Stimulated activated naive B cell treated with anti-CD40 and anti-IgM and Interleukin-4, amounts not matched to agents 10 μg/mL and 1 μg/mL and 100 μg/mL, for 72 hours (primary cell): ENCODE measurements around the gene LBR.

Experiments
- ATAC-seq, 2 donors: fragments of 150-1000 bp; cut with Tn5 transposase; replicated peaks; 2 replicates each; pipeline ENCODE4 v1.10.0; 2021; ENCODE audit warnings: moderate library complexity in 1 of 2
- DNase-seq: peaks from one replicate; pipeline ENCODE4 v3.0.0; 2021
- H3K27ac Mint-ChIP-seq: one replicate; pipeline ENCODE4 v1.8.0; 2022; ENCODE audit warnings: mild to moderate bottlenecking, mixed read lengths
- H3K27me3 Mint-ChIP-seq, 2 donors: one replicate each; pipeline ENCODE4 v1.8.0; 2022; ENCODE audit warnings: mixed read lengths in 2 of 2
- H3K36me3 Mint-ChIP-seq, 2 donors: one replicate each; pipeline ENCODE4 v1.8.0; 2022; ENCODE audit warnings: mixed read lengths in 2 of 2, mild to moderate bottlenecking in 1 of 2
- H3K4me1 Mint-ChIP-seq, 2 donors: one replicate each; pipeline ENCODE4 v1.8.0; 2022; ENCODE audit warnings: mixed read lengths in 2 of 2, mild to moderate bottlenecking in 1 of 2
- H3K4me3 Mint-ChIP-seq, 2 donors: one replicate each; pipeline ENCODE4 v1.8.0; 2022; ENCODE audit warnings: mild to moderate bottlenecking in 2 of 2, mixed read lengths in 2 of 2, moderate library complexity in 1 of 2
- H3K9me3 Mint-ChIP-seq, 2 donors: one replicate each; pipeline ENCODE4 v1.8.0; 2022; ENCODE audit warnings: mixed read lengths in 2 of 2, mild to moderate bottlenecking in 1 of 2

LBR gene

DNA sequence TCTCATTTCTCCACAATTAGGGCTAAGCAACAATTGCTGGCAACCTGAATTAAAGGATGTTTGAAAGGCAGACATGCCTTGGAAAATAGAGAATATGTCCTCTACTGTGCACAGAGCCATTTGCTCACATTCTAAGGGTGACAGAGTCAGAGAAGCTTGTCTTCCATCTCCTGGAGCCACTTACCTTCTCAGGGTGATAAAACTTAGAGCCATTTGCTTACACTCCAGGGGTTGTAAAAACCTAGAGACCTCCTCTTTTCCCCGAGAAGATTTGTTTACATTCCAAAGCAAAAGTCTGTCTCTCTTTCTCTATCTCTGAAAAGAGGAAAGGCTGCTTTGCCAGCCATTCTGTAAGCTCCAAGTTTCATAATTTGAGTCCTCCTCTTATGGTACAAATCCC is 61.3 kb downstream of the LBR start:
- Mint-ChIP-seq H3K9me3 (no peaks in the 10 kb centered on the region), H3K27me3 (no peaks in the 10 kb centered on the region), H3K27ac (no peak overlapping the region), H3K36me3 (no peaks in the 10 kb centered on the region), H3K4me3 (no peak overlapping the region), H3K4me1 (peaks cover 0 to 2% of the 10 kb centered on the region in 2 donors)
- DNase-seq (no peak), ATAC-seq (no peak)

DNA sequence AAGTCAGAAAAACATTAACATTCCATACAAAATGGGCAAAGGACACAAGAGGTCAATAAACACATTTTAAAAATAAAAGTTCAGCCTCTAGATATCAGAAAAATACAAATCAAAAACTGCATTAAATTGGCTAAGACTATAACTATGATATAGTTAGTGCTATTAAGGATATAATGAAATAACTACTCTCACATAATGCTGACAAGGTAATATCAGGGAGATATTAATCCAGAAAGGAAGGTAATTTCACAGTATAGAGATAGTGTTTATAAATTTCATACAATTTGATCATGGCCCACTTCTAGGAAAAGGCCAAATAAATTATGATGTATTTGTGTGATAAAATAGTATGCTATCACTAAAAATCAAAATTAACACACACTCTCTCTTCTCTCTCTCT is 61.8 kb downstream of the LBR start:
- ATAC-seq = no peak
- DNase-seq = no peak
- Mint-ChIP-seq H3K27ac (no peak overlapping the region), H3K4me3 (no peak overlapping the region), H3K9me3 (no peaks in the 10 kb centered on the region), H3K36me3 (no peaks in the 10 kb centered on the region), H3K4me1 (peaks cover 0 to 2% of the 10 kb centered on the region in 2 donors), H3K27me3 (no peaks in the 10 kb centered on the region)

DNA sequence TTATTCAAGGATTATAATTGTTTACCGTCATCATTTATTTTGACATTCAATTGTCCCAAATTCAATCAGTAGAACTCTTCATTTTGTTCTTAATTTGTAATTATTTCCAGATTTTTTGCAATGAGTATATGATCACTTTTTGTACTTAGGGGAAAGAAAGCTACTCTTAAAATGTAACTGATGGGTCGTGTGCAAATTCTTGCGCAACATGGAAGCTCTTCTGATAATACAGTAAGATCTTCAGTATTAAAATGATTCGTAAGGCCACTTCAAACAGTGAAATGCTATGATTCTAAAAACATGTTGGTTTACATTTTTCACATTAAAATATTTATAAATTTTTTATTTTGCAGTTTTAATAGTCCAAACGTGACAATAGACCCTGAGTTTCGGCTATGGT is 63.4 kb downstream of the LBR start:
- H3K9me3 Mint-ChIP-seq = no peaks in the 10 kb centered on the region
- DNase-seq (no peak), ATAC-seq (no peak)
- no peaks in the 10 kb centered on the region for H3K36me3 Mint-ChIP-seq
- no peak overlapping the region for H3K4me3 Mint-ChIP-seq
- H3K4me1 Mint-ChIP-seq = peaks cover 0 to 2% of the 10 kb centered on the region in 2 donors
- H3K27ac Mint-ChIP-seq = no peak overlapping the region
- peaks cover 0 to 4% of the 10 kb centered on the region in 2 donors for H3K27me3 Mint-ChIP-seq

DNA sequence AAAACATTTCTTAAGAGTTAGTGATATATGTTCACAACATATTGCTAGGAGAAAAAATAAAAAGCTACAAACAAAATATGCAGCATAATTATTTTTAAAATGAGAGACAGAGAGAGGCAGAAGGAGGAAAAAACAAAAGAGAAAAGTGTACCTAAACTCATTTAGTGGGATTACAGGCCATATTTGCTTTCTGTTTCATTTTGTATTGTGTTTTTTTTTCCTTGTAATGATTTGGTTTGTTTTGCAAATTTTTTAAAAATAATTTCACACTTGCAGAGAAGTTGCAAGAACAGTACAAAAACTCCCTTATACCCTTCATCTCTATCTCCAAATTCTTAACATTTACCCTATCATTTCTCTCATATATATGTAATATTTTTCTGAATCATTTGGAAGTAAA is 65.0 kb downstream of the LBR start:
- Mint-ChIP-seq H3K9me3 (no peaks in the 10 kb centered on the region), H3K36me3 (no peaks in the 10 kb centered on the region)
- ATAC-seq = no peak

DNA sequence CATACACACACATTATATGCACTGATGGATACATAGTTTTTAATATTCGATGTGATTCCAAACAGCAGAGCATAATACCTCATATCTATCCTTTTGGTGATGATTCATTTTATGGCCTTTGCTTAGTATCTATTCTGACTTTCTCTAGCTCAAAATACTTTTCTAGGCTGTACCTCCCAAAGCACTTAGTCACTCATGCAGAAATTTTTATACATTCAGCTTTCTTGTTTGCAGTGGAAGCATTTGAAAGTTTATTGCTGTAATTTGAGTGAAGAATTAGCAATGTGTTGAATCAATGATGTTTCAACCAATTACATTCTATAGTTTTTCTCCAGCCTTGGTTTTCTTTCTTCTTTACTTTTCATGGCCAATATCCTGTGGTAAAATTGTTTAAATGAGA is 66.7 kb downstream of the LBR start:
- Mint-ChIP-seq H3K4me3 (no peak overlapping the region), H3K4me1 (peaks cover 0 to 2% of the 10 kb centered on the region in 2 donors), H3K27me3 (peaks cover 0 to 4% of the 10 kb centered on the region in 2 donors), H3K36me3 (no peaks in the 10 kb centered on the region), H3K27ac (no peak overlapping the region), H3K9me3 (no peaks in the 10 kb centered on the region)
- no peak for DNase-seq
- ATAC-seq = no peak

More for the DNA sequence above, 65.0 kb downstream of the LBR start:
- no peak overlapping the region for H3K27ac Mint-ChIP-seq
- H3K27me3 Mint-ChIP-seq = peaks cover 0 to 4% of the 10 kb centered on the region in 2 donors
- DNase-seq = no peak
- peaks cover 0 to 2% of the 10 kb centered on the region in 2 donors for H3K4me1 Mint-ChIP-seq
- H3K4me3 Mint-ChIP-seq = no peak overlapping the region

DNA sequence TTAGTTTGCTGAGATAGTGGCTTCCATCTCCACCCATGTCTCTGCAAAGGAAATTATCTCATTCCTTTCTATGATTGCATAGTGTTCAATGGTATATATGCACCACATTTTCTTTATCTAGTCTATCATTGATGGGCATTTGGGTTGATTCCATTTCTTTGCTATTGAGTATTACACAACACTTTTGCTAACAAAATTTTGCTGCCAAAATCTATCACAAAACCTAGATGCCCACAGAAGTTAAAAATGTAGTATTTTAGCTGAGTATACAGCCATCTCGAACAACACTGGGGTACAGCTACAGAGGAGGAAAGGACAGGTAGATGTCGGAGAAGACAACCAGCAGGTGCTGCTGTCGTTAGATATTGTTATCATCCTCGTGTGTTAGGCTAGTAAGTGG is 67.7 kb downstream of the LBR start:
- no peak overlapping the region for H3K4me3 Mint-ChIP-seq
- no peaks in the 10 kb centered on the region for H3K36me3 Mint-ChIP-seq
- peaks cover 0 to 2% of the 10 kb centered on the region in 2 donors for H3K4me1 Mint-ChIP-seq
- no peaks in the 10 kb centered on the region for H3K9me3 Mint-ChIP-seq
- peaks cover 0 to 4% of the 10 kb centered on the region in 2 donors for H3K27me3 Mint-ChIP-seq
- DNase-seq (no peak), ATAC-seq (no peak)
- H3K27ac Mint-ChIP-seq = no peak overlapping the region

DNA sequence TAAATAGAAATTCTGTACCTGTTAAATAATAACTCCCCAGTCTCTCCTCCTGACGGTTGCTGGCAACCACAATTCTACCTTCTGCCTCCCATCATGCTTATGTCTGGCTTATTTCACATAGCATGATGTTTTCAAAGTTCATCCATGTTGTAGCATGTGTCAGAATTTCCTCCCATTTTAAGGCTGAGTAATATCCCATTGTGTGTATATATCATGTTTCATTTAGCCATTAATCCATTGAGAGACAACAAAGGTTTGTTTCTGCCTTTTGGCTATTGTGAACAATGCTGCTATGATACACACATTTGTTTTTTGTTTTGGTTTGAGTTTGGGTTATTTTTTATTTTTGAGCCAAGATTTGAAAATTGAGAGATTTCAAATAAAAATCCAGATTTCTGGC is 72.0 kb downstream of the LBR start:
- no peak for ATAC-seq
- Mint-ChIP-seq H3K27me3 (peaks cover 0 to 4% of the 10 kb centered on the region in 2 donors), H3K36me3 (no peaks in the 10 kb centered on the region), H3K27ac (no peak overlapping the region), H3K4me1 (peaks cover 0 to 2% of the 10 kb centered on the region in 2 donors), H3K9me3 (no peaks in the 10 kb centered on the region), H3K4me3 (no peak overlapping the region)
- no peak for DNase-seq

DNA sequence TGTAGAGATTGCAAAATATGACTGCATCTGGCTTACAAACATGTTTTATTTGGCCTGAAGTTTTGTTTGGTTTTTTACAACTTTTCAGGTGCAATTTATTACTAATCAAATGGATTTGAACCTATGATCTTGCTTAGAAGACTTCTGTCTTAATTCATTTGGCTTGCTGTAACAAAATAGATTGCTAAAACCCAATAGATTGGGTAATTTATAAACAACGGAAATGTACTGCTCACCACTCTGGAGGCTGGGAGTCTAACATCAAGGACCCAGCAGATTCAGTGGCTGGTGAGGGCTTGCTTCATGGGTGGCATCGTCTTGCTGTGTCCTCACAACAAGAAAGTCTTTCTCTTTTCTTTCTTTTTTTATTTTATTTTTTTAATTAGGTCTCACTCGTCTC is 72.9 kb downstream of the LBR start:
- H3K4me3 Mint-ChIP-seq = no peak overlapping the region
- H3K9me3 Mint-ChIP-seq = no peaks in the 10 kb centered on the region
- ATAC-seq = no peak
- DNase-seq = no peak
- peaks cover 0 to 2% of the 10 kb centered on the region in 2 donors for H3K4me1 Mint-ChIP-seq
- H3K27ac Mint-ChIP-seq = no peak overlapping the region
- peaks cover 0 to 2% of the 10 kb centered on the region in 2 donors for H3K27me3 Mint-ChIP-seq
- no peaks in the 10 kb centered on the region for H3K36me3 Mint-ChIP-seq
